ENCODE data around the gene SP140L. TPM values are rescaled to one million over a fixed set of nuclear protein-coding genes. Genes with fewer than 3 reads are reported as not detected.

Gene SP140L
- total and polyA plus RNA-seq, 2 donors (not counting 1 experiment from before 2014, with no cell fraction given), result 94.6 to 154 TPM

- Histone ChIP-seq H3K9ac (ENCODE audit: low read length) (peak within 1 kb of the TSS; percentile 81), H3K79me2 (ENCODE audit: control insufficient read depth, insufficient read depth, low read length) (peaks cover 74% of the 10 kb centered on the region), H3K36me3 (replicated peaks in 1 of 2; ENCODE audit: control extremely low read depth in 1 of 2, control insufficient read depth in 1 of 2, extremely low read depth in 1 of 2, insufficient read depth in 2 of 2, low read length in 1 of 2) (peaks cover 2 to 20% of the 10 kb centered on the region in 2 experiments), H2AFZ (ENCODE audit: insufficient read depth, low read depth, low read length, poor library complexity, severe bottlenecking) (peak within 1 kb of the TSS; percentile 64), H3K27ac (ENCODE audit: low read length in 2 of 2) (peak within 1 kb of the TSS; percentile 86 to 89), H3K27me3 (replicated peaks in 1 of 4; ENCODE audit: control extremely low read depth in 1 of 4, control insufficient read depth in 3 of 4, insufficient read depth in 4 of 4, low read length in 3 of 4) (no peaks in the 10 kb centered on the region), H3K9me3 (ENCODE audit: control extremely low read depth in 1 of 3, control insufficient read depth in 2 of 3, insufficient read depth in 1 of 3, low read length in 2 of 3) (no peaks in the 10 kb centered on the region), H4K20me1 (ENCODE audit: control insufficient read depth, insufficient read depth, low read length, poor library complexity, severe bottlenecking) (peaks cover 8% of the 10 kb centered on the region), H3K4me3 (ENCODE audit: control extremely low read depth in 1 of 5, extremely low read depth in 1 of 5, insufficient read depth in 1 of 5, low read depth in 2 of 5, low read length in 4 of 5) (peak within 1 kb of the TSS; percentile 74 to 99 (median 76)), H3K4me2 (replicated peaks; ENCODE audit: low read depth, low read length, poor library complexity, severe bottlenecking) (peak within 1 kb of the TSS; percentile 74), H3K4me1 (ENCODE audit: control insufficient read depth in 2 of 2, insufficient read depth in 2 of 2, low read length in 2 of 2) (peaks cover 63 to 69% of the 10 kb centered on the region in 2 donors)
- Mint-ChIP-seq H3K9me3 (ENCODE audit: insufficient read depth) (no peaks in the 10 kb centered on the region), H3K4me3 (peak within 1 kb of the TSS; percentile 85), H3K27me3 (no peaks in the 10 kb centered on the region), H3K27ac (peak within 1 kb of the TSS; percentile 99), H3K4me1 (peaks cover 78% of the 10 kb centered on the region)
- peak; percentile 82 for ATAC-seq (ENCODE audit: low read depth)
- ChIA-PET POLR2A (interaction anchor here (1.3 to 2.0 kb wide), 3 partner anchors 15 to 55 kb away, joined by 3 to 6 read pairs (median 6); no protein-coding TSS in a partner anchor), CTCF (interaction anchor here (0.6 to 2.8 kb wide), 5 partner anchors 28 to 374 kb away, joined by 3 to 8 read pairs (median 3); no protein-coding TSS in a partner anchor)
- intact Hi-C loops (cut with micrococcal nuclease), result loop anchor here (1.0 to 5.0 kb wide), 5 partner anchors 15 to 349 kb away; partner anchors contain the start of genes SLC16A14 and SP140
- DNase-seq, result peak; percentile 90
- 0% methylated on average over 5 of the region's 12 CpGs for WGBS (ENCODE audit: insufficient coverage)
- no peak for TF ChIP-seq EZH2 (IDR thresholded peaks at IDR 0.05; ENCODE audit: borderline replicate concordance, insufficient read depth, low read depth, low read length, poor library complexity, severe bottlenecking)
- TF ChIP-seq CTCF (IDR thresholded peaks at IDR 0.05), result no peak
Observed at GRCh38 chr2:230416061-230416721, 89.2 kb downstream of the SP140L start, which contains the start of gene SP100. SP100 (plus strand) TSS chr2:230416201; CDS start chr2:230416297, 96 bp downstream.

All from B cell (primary cell).